K562 (cell line): ENCODE results near the gene MXD3. TPM values are rescaled to one million over a fixed set of nuclear protein-coding genes. Genes with fewer than 3 reads are reported as not detected.
A peak's percentile ranks its signal among the peaks of the same experiment; 100 is the strongest.

Experiments
- ARID4B ChIP-seq: sonication (generic); formaldehyde crosslinking; IDR thresholded peaks from 2 replicates; pipeline ENCODE4 v1.8.0; 2022; ENCODE audit warnings: mild to moderate bottlenecking, missing genetic modification reagents
- L3MBTL2 ChIP-seq: fragments of 450-650 bp; IDR thresholded peaks from 2 replicates; pipeline ENCODE4 v1.6.1; 2016; ENCODE audit warnings: mild to moderate bottlenecking, moderate library complexity
- NKRF ChIP-seq: fragments of 450-650 bp; IDR thresholded peaks from 2 replicates; pipeline ENCODE4 v1.6.1; 2016; ENCODE audit warnings: borderline replicate concordance
- RAD51 ChIP-seq: fragments of 450-650 bp; IDR thresholded peaks from 2 replicates; pipeline ENCODE4 v1.7.1; 2016; ENCODE audit warnings: low read depth, mild to moderate bottlenecking, borderline replicate concordance
- RBBP5 ChIP-seq: fragments of 200-600 bp; sonication (generic); IDR thresholded peaks from 2 replicates; pipeline ENCODE4 v1.6.1; 2012; ENCODE audit warnings: borderline replicate concordance, mild to moderate bottlenecking, low read length, control low read depth, inconsistent platforms; ENCODE audit not compliant: insufficient read depth, poor library complexity, severe bottlenecking
- VEZF1 ChIP-seq: fragments of 200-800 bp; sonication (Bioruptor generic); IDR thresholded peaks from 2 replicates; pipeline ENCODE4 v1.6.1; 2017; ENCODE audit warnings: missing genetic modification characterization, missing compliant biosample characterization
- ZBTB40 ChIP-seq, 2 experiments: fragments of 450-650 bp in 1 of 2; sonication (generic) in 1 of 2; formaldehyde crosslinking in 1 of 2; IDR thresholded peaks; 2 replicates each; pipeline versions ENCODE4 v1.7.1 to v1.9.0; 2016 to 2022; ENCODE audit warnings: inconsistent platforms in 1 of 2, mild to moderate bottlenecking in 1 of 2, missing genetic modification reagents in 1 of 2
- polyA plus RNA-seq, 8 experiments: library from polyadenylated mRNA; depleted of rRNA in 4 of 8; stranded (reverse) in 5 of 8; unstranded in 3 of 8; fragments of >200 nt; fragmentation: Nextera tagmentation in 2 of 8; fragmentation: Illumina TruSeq in 1 of 8; extraction: Ambion mirVana in 2 of 8; extraction: Trizol in 1 of 8; gene quantifications; 2 replicates each; pipeline versions ENCODE4 v1.2.1 to v1.2.3, GENCODE V29; 2011 to 2014; ENCODE audit warnings: inconsistent platforms in 1 of 8, missing spikeins in 1 of 8
- total RNA-seq, 7 experiments: library from RNA; depleted of rRNA in 6 of 7; stranded (reverse); fragments of >200 nt in 6 of 7; fragmentation: Illumina TruSeq in 2 of 7; extraction: Trizol in 2 of 7; gene quantifications; 2 replicates each; pipeline versions ENCODE4 v1.2.1 to v1.2.3, GENCODE V29; 2011 to 2021; ENCODE audit warnings: low replicate concordance in 1 of 7

The MXD3 gene
- total and polyA plus RNA-seq, 9 of the 15 experiments (the other 6 are each of a cell fraction or from before 2014, with no cell fraction given): 0.28 to 24.8 (median 4.5) TPM

- peak; percentile 90 for TF ChIP-seq VEZF1 (CRISPR knock-in tag)
- peak; percentile 97 for TF ChIP-seq ARID4B (CRISPR knock-in tag)
- TF ChIP-seq L3MBTL2: peak; percentile 79
- TF ChIP-seq NKRF: peak; percentile 78; the same call in 1 of the 2 replicates
- peak; percentile 93 for TF ChIP-seq ZBTB40 (IDR thresholded peaks at IDR 0.05)
- peak; percentile 52; the same call in 1 of the 2 replicates for TF ChIP-seq ZBTB40 (CRISPR knock-in tag; IDR thresholded peaks at IDR 0.05)
- peak; percentile 91 for TF ChIP-seq RAD51
- peak; percentile 74 for TF ChIP-seq RBBP5
These were observed 8.4 kb downstream of the MXD3 start, which contains the start of the genes PRELID1 and RAB24 (continued) for GRCh38 chr5:177303121-177303924.
